B cell (primary cell): Measurements from ENCODE around the gene OXTR.

Source experiments
- EZH2 ChIP-seq: IDR thresholded peaks from 2 replicates; pipeline ENCODE4 v1.6.1; 2012; ENCODE audit warnings: borderline replicate concordance, low read depth, mild to moderate bottlenecking, moderate library complexity, low read length; ENCODE audit not compliant: insufficient read depth, poor library complexity, severe bottlenecking
- TF ChIP-seq, protein P1 (sequence below): fragments of 200-600 bp; IDR thresholded peaks from one replicate; pipeline ENCODE4 v1.8.0; 2022; ENCODE audit warnings: antibody characterized with exemption, mild to moderate bottlenecking

DNA sequence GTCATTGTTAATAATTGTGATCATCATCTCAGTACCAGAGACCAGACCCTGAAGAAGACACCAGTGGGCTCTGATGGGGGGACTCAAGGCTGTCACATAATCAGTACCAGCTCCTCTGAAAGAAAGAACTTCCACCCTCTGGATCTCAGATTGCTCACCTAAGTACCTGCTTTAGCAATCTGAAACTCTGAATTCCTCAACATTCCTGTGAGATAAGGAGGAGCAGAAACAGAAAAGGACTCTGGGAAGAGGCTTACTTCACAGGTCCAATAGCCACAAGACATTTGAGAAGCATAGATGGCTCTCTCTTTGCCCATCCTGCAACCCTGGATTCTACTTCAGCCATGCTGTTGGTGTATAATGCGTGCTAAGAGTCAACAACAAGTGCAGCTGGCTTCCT, 44.0 kb upstream of the OXTR start:
- TF ChIP-seq, protein P1, sequence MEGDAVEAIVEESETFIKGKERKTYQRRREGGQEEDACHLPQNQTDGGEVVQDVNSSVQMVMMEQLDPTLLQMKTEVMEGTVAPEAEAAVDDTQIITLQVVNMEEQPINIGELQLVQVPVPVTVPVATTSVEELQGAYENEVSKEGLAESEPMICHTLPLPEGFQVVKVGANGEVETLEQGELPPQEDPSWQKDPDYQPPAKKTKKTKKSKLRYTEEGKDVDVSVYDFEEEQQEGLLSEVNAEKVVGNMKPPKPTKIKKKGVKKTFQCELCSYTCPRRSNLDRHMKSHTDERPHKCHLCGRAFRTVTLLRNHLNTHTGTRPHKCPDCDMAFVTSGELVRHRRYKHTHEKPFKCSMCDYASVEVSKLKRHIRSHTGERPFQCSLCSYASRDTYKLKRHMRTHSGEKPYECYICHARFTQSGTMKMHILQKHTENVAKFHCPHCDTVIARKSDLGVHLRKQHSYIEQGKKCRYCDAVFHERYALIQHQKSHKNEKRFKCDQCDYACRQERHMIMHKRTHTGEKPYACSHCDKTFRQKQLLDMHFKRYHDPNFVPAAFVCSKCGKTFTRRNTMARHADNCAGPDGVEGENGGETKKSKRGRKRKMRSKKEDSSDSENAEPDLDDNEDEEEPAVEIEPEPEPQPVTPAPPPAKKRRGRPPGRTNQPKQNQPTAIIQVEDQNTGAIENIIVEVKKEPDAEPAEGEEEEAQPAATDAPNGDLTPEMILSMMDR: no peak
- TF ChIP-seq EZH2: no peak
